GM23338 (cell line): ENCODE results near the gene AP3M1. TPM values are rescaled to one million over a fixed set of nuclear protein-coding genes. Genes with fewer than 3 reads are reported as not detected.

Source experiments
- ATAC-seq: fragments of 200-7000 bp; cut with Tn5 transposase; 3 replicates; pipeline ENCODE4 v1.9.1; 2020
- DNase-seq: peaks from one replicate; pipeline ENCODE4 v3.0.0-alpha.2; 2015; ENCODE audit warnings: low spot score
- H2AFZ ChIP-seq: fragments of 200-600 bp; sonication (generic); 2 replicates; pipeline ENCODE4 v1.8.0; 2016; ENCODE audit warnings: antibody characterized with exemption, mild to moderate bottlenecking, moderate library complexity
- H3F3A ChIP-seq: fragments of 200-600 bp; sonication (generic); replicated peaks from 2 replicates; pipeline ENCODE4 v1.8.0; 2017; ENCODE audit warnings: antibody characterized with exemption, mixed run types, low read depth
- H3K27ac ChIP-seq: fragments of 200-600 bp; sonication (generic); 2 replicates; pipeline ENCODE4 v1.6.1; 2016; ENCODE audit warnings: low read depth
- H3K27me3 ChIP-seq: fragments of 200-600 bp; sonication (generic); 2 replicates; pipeline ENCODE4 v1.8.0; 2016; ENCODE audit warnings: mild to moderate bottlenecking, mixed run types, moderate library complexity; ENCODE audit not compliant: insufficient read depth
- H3K36me3 ChIP-seq: fragments of 200-600 bp; sonication (generic); 2 replicates; pipeline ENCODE4 v1.8.0; 2016; ENCODE audit warnings: mild to moderate bottlenecking; ENCODE audit not compliant: insufficient read depth
- H3K4me1 ChIP-seq: fragments of 200-600 bp; sonication (generic); 2 replicates; pipeline ENCODE4 v1.8.0; 2016; ENCODE audit warnings: mild to moderate bottlenecking, moderate library complexity; ENCODE audit not compliant: insufficient read depth
- H3K4me2 ChIP-seq: fragments of 200-600 bp; sonication (generic); 2 replicates; pipeline ENCODE4 v1.7.1; 2017; ENCODE audit warnings: mixed run types
- H3K4me3 ChIP-seq: fragments of 200-600 bp; sonication (generic); 2 replicates; pipeline ENCODE4 v1.6.1; 2016; ENCODE audit warnings: mixed run types
- H3K79me2 ChIP-seq: fragments of 200-600 bp; sonication (generic); replicated peaks from 2 replicates; pipeline ENCODE4 v1.8.0; 2017; ENCODE audit warnings: mild to moderate bottlenecking; ENCODE audit not compliant: insufficient read depth
- H3K9me2 ChIP-seq: fragments of 200-600 bp; sonication (generic); 2 replicates; pipeline ENCODE4 v1.8.0; 2017; ENCODE audit not compliant: insufficient read depth
- H4K20me1 ChIP-seq: fragments of 200-600 bp; sonication (generic); replicated peaks from 2 replicates; pipeline ENCODE4 v1.8.0; 2017; ENCODE audit warnings: mild to moderate bottlenecking; ENCODE audit not compliant: insufficient read depth
- H3K27ac Mint-ChIP-seq: 2 replicates; pipeline ENCODE4 v1.8.0; 2020; ENCODE audit warnings: inconsistent platforms, mild to moderate bottlenecking, moderate library complexity, mixed read lengths
- H3K27me3 Mint-ChIP-seq: 3 replicates; pipeline ENCODE4 v1.8.0; 2022; ENCODE audit warnings: low read depth, mild to moderate bottlenecking, moderate library complexity, mixed read lengths, inconsistent platforms; ENCODE audit not compliant: insufficient read depth, poor library complexity
- H3K36me3 Mint-ChIP-seq: 3 replicates; pipeline ENCODE4 v1.8.0; 2021; ENCODE audit warnings: low read depth, mild to moderate bottlenecking, inconsistent platforms, moderate library complexity, mixed read lengths
- H3K4me1 Mint-ChIP-seq: 3 replicates; pipeline ENCODE4 v1.8.0; 2020; ENCODE audit warnings: mild to moderate bottlenecking, inconsistent platforms, mixed read lengths
- H3K4me3 Mint-ChIP-seq: 3 replicates; pipeline ENCODE4 v1.8.0; 2021; ENCODE audit warnings: moderate library complexity, mild to moderate bottlenecking, inconsistent platforms, mixed read lengths
- H3K9me3 Mint-ChIP-seq: 3 replicates; pipeline ENCODE4 v1.8.0; 2020; ENCODE audit warnings: moderate library complexity, mild to moderate bottlenecking, inconsistent platforms, mixed read lengths
- CREB1 ChIP-seq: fragments of 250-450 bp; sonication (Bioruptor Pico); IDR thresholded peaks from 2 replicates; pipeline ENCODE4 v1.5.0; 2020; ENCODE audit warnings: low read depth, mild to moderate bottlenecking, moderate library complexity
- EZH2 ChIP-seq: fragments of 200-600 bp; sonication (generic); IDR thresholded peaks from one replicate; pipeline ENCODE4 v1.8.0; 2017; ENCODE audit warnings: antibody characterized with exemption, mild to moderate bottlenecking, low read depth; ENCODE audit not compliant: unreplicated experiment
- EZH2phosphoT487 ChIP-seq: fragments of 200-600 bp; sonication (generic); IDR thresholded peaks from one replicate; pipeline ENCODE4 v1.8.1; 2018; ENCODE audit warnings: antibody characterized with exemption; ENCODE audit not compliant: unreplicated experiment
- JUNB ChIP-seq: IDR thresholded peaks from one replicate; pipeline ENCODE4 v1.6.1; 2016; ENCODE audit warnings: antibody characterized with exemption; ENCODE audit not compliant: unreplicated experiment
- NANOG ChIP-seq: IDR thresholded peaks from 2 replicates; pipeline ENCODE4 v1.6.1; 2016; ENCODE audit warnings: antibody characterized with exemption, borderline replicate concordance
- POLR2AphosphoS5 ChIP-seq: IDR thresholded peaks from 2 replicates; pipeline ENCODE4 v1.6.1; 2016; ENCODE audit warnings: antibody characterized with exemption, low read depth
- STAT1 ChIP-seq: IDR thresholded peaks from one replicate; pipeline ENCODE4 v1.6.1; 2016; ENCODE audit warnings: antibody characterized with exemption; ENCODE audit not compliant: unreplicated experiment
- ZNF114 ChIP-seq: fragments of 250-450 bp; sonication (Bioruptor Pico); IDR thresholded peaks from 2 replicates; pipeline ENCODE4 v1.5.0; 2020; ENCODE audit warnings: mild to moderate bottlenecking, moderate library complexity
- ZNF331 ChIP-seq: fragments of 250-450 bp; sonication (Bioruptor Pico); IDR thresholded peaks from 2 replicates; pipeline ENCODE4 v1.5.0; 2020; ENCODE audit warnings: low read depth, mild to moderate bottlenecking, moderate library complexity
- polyA plus RNA-seq: library from polyadenylated mRNA; unstranded; fragments of >200 nt; fragmentation: Nextera tagmentation; extraction: Ambion mirVana; gene quantifications from 2 replicates; pipeline ENCODE4 v1.2.1, GENCODE V29; 2016
- total RNA-seq: library from RNA; depleted of rRNA; stranded (reverse); fragments of >200 nt; shearing (Covaris generic); gene quantifications from 2 replicates; pipeline ENCODE4 v1.2.3, GENCODE V29; 2014
- TF ChIP-seq, protein P1 (sequence below), 2 experiments: fragments of 200-600 bp in 1 of 2; sonication (generic) in 1 of 2; conservative IDR thresholded peaks; 2 replicates each; pipeline versions ENCODE4 v1.5.1 to v1.6.1; 2016 to 2017; ENCODE audit warnings: antibody characterized with exemption in 2 of 2, low read depth in 2 of 2, mild to moderate bottlenecking in 2 of 2, moderate library complexity in 1 of 2
- TF ChIP-seq, protein P2 (sequence below): fragments of 250-450 bp; sonication (Bioruptor Pico); IDR thresholded peaks from 2 replicates; pipeline ENCODE4 v1.5.0; 2020; ENCODE audit warnings: mild to moderate bottlenecking, moderate library complexity
- TF ChIP-seq, protein P3 (sequence below): IDR thresholded peaks from one replicate; pipeline ENCODE4 v1.6.1; 2018; ENCODE audit warnings: antibody characterized with exemption; ENCODE audit not compliant: unreplicated experiment
- TF ChIP-seq, protein P4 (sequence below): IDR thresholded peaks from 2 replicates; pipeline ENCODE4 v1.6.1; 2016; ENCODE audit warnings: antibody characterized with exemption

Gene AP3M1
- total and polyA plus RNA-seq, 2 experiments from 2014 or later, result 13.8 to 41.7 TPM

DNA sequence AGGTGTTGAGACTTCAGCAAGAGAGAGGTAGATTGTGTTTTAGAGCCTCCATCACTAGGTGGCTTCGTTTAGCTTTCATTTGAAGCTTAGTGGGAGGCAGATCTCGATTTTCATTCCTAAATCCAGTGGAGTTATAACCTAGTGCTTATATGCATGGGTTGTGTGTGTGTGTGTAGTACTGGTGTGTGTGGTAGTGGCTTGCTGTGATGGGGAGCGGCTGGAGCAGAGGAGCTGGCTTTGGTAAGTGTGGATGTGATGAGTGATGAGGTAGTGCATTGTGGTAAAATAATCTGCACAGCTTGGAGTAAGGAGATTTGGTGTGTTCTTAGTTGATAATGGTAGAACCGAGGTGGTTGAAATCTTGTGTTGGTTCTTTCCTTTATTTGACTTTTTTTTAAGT is 43.2 kb downstream of the AP3M1 start:
- Histone ChIP-seq H3K36me3 (peaks cover 85% of the 10 kb centered on the region), H3K27ac (peak overlapping the region; percentile 39; the same call in 1 of the 2 replicates), H4K20me1 (peaks cover 21% of the 10 kb centered on the region), H3K4me2 (no peak overlapping the region), H2AFZ (no peak overlapping the region), H3K4me3 (no peak overlapping the region), H3K9me2 (no peaks in the 10 kb centered on the region), H3K27me3 (no peaks in the 10 kb centered on the region), H3K4me1 (no peaks in the 10 kb centered on the region), H3F3A (peaks cover 25% of the 10 kb centered on the region), H3K79me2 (peaks cover 11% of the 10 kb centered on the region)
- Mint-ChIP-seq H3K27me3 (peaks cover 8% of the 10 kb centered on the region), H3K27ac (peak overlapping the region; percentile 38; the same call in 1 of the 2 replicates), H3K36me3 (peaks cover 100% of the 10 kb centered on the region), H3K9me3 (no peaks in the 10 kb centered on the region), H3K4me3 (no peak overlapping the region), H3K4me1 (0 out of 3 replicates have a peak, but pooled peaks cover 3% of the 10 kb centered on the region)
- TF ChIP-seq, protein P1, sequence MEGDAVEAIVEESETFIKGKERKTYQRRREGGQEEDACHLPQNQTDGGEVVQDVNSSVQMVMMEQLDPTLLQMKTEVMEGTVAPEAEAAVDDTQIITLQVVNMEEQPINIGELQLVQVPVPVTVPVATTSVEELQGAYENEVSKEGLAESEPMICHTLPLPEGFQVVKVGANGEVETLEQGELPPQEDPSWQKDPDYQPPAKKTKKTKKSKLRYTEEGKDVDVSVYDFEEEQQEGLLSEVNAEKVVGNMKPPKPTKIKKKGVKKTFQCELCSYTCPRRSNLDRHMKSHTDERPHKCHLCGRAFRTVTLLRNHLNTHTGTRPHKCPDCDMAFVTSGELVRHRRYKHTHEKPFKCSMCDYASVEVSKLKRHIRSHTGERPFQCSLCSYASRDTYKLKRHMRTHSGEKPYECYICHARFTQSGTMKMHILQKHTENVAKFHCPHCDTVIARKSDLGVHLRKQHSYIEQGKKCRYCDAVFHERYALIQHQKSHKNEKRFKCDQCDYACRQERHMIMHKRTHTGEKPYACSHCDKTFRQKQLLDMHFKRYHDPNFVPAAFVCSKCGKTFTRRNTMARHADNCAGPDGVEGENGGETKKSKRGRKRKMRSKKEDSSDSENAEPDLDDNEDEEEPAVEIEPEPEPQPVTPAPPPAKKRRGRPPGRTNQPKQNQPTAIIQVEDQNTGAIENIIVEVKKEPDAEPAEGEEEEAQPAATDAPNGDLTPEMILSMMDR (conservative IDR thresholded peaks at IDR 0.05; ENCODE audit: low read depth in 2 of 2), result no peak
- TF ChIP-seq POLR2AphosphoS5 (no peak), EZH2 (no peak), EZH2phosphoT487 (no peak), NANOG (no peak), STAT1 (no peak), ZNF114 (CRISPR knock-in tag) (no peak), ZNF331 (no peak), JUNB (no peak), CREB1 (CRISPR knock-in tag) (no peak)
- TF ChIP-seq, protein P2, sequence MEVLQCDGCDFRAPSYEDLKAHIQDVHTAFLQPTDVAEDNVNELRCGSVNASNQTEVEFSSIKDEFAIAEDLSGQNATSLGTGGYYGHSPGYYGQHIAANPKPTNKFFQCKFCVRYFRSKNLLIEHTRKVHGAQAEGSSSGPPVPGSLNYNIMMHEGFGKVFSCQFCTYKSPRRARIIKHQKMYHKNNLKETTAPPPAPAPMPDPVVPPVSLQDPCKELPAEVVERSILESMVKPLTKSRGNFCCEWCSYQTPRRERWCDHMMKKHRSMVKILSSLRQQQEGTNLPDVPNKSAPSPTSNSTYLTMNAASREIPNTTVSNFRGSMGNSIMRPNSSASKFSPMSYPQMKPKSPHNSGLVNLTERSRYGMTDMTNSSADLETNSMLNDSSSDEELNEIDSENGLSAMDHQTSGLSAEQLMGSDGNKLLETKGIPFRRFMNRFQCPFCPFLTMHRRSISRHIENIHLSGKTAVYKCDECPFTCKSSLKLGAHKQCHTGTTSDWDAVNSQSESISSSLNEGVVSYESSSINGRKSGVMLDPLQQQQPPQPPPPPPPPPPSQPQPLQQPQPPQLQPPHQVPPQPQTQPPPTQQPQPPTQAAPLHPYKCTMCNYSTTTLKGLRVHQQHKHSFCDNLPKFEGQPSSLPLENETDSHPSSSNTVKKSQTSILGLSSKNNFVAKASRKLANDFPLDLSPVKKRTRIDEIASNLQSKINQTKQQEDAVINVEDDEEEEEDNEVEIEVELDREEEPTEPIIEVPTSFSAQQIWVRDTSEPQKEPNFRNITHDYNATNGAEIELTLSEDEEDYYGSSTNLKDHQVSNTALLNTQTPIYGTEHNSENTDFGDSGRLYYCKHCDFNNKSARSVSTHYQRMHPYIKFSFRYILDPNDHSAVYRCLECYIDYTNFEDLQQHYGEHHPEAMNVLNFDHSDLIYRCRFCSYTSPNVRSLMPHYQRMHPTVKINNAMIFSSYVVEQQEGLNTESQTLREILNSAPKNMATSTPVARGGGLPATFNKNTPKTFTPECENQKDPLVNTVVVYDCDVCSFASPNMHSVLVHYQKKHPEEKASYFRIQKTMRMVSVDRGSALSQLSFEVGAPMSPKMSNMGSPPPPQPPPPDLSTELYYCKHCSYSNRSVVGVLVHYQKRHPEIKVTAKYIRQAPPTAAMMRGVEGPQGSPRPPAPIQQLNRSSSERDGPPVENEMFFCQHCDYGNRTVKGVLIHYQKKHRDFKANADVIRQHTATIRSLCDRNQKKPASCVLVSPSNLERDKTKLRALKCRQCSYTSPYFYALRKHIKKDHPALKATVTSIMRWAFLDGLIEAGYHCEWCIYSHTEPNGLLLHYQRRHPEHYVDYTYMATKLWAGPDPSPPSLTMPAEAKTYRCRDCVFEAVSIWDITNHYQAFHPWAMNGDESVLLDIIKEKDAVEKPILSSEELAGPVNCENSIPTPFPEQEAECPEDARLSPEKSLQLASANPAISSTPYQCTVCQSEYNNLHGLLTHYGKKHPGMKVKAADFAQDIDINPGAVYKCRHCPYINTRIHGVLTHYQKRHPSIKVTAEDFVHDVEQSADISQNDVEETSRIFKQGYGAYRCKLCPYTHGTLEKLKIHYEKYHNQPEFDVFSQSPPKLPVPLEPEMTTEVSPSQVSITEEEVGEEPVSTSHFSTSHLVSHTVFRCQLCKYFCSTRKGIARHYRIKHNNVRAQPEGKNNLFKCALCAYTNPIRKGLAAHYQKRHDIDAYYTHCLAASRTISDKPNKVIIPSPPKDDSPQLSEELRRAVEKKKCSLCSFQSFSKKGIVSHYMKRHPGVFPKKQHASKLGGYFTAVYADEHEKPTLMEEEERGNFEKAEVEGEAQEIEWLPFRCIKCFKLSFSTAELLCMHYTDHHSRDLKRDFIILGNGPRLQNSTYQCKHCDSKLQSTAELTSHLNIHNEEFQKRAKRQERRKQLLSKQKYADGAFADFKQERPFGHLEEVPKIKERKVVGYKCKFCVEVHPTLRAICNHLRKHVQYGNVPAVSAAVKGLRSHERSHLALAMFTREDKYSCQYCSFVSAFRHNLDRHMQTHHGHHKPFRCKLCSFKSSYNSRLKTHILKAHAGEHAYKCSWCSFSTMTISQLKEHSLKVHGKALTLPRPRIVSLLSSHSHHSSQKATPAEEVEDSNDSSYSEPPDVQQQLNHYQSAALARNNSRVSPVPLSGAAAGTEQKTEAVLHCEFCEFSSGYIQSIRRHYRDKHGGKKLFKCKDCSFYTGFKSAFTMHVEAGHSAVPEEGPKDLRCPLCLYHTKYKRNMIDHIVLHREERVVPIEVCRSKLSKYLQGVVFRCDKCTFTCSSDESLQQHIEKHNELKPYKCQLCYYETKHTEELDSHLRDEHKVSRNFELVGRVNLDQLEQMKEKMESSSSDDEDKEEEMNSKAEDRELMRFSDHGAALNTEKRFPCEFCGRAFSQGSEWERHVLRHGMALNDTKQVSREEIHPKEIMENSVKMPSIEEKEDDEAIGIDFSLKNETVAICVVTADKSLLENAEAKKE (CRISPR knock-in tag), result no peak
- TF ChIP-seq, protein P3, sequence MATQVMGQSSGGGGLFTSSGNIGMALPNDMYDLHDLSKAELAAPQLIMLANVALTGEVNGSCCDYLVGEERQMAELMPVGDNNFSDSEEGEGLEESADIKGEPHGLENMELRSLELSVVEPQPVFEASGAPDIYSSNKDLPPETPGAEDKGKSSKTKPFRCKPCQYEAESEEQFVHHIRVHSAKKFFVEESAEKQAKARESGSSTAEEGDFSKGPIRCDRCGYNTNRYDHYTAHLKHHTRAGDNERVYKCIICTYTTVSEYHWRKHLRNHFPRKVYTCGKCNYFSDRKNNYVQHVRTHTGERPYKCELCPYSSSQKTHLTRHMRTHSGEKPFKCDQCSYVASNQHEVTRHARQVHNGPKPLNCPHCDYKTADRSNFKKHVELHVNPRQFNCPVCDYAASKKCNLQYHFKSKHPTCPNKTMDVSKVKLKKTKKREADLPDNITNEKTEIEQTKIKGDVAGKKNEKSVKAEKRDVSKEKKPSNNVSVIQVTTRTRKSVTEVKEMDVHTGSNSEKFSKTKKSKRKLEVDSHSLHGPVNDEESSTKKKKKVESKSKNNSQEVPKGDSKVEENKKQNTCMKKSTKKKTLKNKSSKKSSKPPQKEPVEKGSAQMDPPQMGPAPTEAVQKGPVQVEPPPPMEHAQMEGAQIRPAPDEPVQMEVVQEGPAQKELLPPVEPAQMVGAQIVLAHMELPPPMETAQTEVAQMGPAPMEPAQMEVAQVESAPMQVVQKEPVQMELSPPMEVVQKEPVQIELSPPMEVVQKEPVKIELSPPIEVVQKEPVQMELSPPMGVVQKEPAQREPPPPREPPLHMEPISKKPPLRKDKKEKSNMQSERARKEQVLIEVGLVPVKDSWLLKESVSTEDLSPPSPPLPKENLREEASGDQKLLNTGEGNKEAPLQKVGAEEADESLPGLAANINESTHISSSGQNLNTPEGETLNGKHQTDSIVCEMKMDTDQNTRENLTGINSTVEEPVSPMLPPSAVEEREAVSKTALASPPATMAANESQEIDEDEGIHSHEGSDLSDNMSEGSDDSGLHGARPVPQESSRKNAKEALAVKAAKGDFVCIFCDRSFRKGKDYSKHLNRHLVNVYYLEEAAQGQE, result no peak
- TF ChIP-seq, protein P4, sequence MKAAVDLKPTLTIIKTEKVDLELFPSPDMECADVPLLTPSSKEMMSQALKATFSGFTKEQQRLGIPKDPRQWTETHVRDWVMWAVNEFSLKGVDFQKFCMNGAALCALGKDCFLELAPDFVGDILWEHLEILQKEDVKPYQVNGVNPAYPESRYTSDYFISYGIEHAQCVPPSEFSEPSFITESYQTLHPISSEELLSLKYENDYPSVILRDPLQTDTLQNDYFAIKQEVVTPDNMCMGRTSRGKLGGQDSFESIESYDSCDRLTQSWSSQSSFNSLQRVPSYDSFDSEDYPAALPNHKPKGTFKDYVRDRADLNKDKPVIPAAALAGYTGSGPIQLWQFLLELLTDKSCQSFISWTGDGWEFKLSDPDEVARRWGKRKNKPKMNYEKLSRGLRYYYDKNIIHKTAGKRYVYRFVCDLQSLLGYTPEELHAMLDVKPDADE, result no peak
- ATAC-seq (no peak), DNase-seq (no peak)
